ENCODE data around the gene COG5.
"Not testable (repeated sequence)": the region's sequence is repeated elsewhere in the genome, so short reads cannot be mapped to it uniquely, and the experiment has no call there.

The COG5 gene

DNA sequence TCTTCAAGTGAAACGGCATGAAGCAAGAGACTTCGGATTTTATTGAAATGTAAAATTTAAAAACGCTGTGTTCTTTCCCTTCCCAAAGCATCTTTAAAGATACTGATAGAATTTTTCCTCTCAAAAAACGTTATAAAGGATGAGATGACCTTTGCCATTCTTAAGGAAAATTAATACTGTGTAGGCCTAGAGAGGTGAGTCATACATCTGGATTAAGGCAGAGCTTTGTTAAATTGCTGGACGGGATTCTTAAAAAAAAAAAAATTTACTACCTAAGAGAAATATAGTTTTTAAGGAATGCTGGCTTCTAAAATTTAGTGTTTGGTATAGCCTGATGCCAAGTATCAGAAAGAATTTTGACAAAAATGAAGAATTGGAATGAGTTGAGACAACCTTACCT is 401.2 kb downstream of the COG5 start:
- no peak overlapping the region for H3K4me3 ChIP-seq (ENCODE audit: low read depth, low read length)
- TF ChIP-seq, protein P1, sequence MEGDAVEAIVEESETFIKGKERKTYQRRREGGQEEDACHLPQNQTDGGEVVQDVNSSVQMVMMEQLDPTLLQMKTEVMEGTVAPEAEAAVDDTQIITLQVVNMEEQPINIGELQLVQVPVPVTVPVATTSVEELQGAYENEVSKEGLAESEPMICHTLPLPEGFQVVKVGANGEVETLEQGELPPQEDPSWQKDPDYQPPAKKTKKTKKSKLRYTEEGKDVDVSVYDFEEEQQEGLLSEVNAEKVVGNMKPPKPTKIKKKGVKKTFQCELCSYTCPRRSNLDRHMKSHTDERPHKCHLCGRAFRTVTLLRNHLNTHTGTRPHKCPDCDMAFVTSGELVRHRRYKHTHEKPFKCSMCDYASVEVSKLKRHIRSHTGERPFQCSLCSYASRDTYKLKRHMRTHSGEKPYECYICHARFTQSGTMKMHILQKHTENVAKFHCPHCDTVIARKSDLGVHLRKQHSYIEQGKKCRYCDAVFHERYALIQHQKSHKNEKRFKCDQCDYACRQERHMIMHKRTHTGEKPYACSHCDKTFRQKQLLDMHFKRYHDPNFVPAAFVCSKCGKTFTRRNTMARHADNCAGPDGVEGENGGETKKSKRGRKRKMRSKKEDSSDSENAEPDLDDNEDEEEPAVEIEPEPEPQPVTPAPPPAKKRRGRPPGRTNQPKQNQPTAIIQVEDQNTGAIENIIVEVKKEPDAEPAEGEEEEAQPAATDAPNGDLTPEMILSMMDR (IDR thresholded peaks at IDR 0.05; ENCODE audit: low read depth, low read length), result no peak

DNA sequence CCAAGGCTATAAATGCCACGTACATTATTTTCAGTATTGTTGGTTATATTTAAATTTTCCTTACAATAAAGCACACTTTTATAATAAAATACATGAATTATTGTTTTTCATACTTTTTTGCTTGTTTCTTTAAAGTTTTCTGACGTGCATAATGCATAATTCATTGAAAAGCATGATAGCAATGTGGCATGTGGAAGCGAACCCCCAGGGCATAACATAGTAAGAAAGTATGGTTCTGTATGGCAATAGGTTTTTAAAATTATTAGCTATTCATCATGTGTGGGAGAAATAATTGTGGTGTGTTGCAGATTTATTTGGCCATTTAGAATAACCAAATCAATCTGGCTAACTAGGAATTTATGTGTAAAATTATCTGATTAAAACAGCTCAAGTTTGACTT is 402.3 kb downstream of the COG5 start:
- H3K4me3 ChIP-seq (ENCODE audit: low read depth, low read length), result no peak overlapping the region
- TF ChIP-seq, protein P1 (IDR thresholded peaks at IDR 0.05; ENCODE audit: low read depth, low read length), result no peak

DNA sequence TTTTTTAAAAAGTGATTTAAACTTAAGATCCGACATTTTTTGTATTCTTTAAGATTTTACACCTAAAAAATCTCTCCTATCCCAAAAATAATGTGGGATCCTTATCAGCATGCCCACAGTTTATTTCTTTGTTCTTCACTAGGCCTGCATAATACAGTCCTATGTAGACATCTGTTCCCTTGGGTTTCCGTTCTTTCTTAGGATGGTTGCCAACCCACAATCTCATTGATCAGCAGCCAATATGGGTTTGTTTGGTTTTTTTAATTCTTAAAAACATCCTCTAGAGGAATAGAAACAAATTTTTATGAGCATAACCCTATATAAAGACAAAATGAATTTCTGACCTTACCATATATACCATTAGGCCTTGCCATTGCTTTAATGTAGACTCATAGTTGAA is 403.3 kb downstream of the COG5 start:
- TF ChIP-seq, protein P1 (IDR thresholded peaks at IDR 0.05; ENCODE audit: low read depth, low read length), result no peak
- H3K4me3 ChIP-seq (ENCODE audit: low read depth, low read length), result no peak overlapping the region

DNA sequence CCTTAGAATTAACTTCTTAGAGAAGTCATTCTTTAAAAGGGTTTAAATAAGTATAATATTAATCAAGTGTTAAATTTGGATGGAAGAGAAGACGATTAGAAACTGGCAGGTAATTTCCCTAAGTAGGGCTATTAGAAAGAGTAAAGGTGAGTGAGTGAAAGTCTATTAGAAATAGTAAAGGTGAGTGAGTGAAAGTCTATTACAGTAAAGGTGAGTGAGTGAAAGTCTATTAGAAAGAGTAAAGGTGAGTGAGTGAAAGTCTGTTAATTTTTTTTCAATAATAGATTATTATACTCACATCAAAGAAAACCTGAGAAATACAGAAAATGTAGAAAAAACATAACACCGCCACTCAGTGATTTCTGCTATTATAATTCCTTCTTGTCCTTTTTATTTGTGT is 405.7 kb downstream of the COG5 start:
- H3K4me3 ChIP-seq (ENCODE audit: low read depth, low read length), result no peak overlapping the region
- TF ChIP-seq, protein P1 (IDR thresholded peaks at IDR 0.05; ENCODE audit: low read depth, low read length), result no peak

DNA sequence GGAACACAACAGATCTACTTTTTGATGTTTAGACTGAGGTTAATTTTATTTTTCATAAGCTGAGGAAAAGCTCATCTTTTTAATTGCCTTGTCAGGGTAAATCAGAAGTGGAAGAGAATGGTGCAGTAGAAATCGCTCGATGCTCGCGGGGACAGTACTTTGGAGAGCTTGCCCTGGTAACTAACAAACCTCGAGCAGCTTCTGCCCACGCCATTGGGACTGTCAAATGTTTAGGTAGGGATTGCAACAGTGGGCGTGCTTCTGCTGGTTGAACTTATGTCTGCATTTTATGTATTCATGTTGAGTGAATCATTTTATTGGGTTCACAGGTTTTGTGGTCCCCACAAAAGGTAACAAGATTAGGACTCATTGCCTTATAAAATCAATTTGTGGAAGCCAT is 406.6 kb downstream of the COG5 start:
- H3K4me3 ChIP-seq (ENCODE audit: low read depth, low read length), result no peak overlapping the region
- TF ChIP-seq, protein P1 (IDR thresholded peaks at IDR 0.05; ENCODE audit: low read depth, low read length), result no peak

DNA sequence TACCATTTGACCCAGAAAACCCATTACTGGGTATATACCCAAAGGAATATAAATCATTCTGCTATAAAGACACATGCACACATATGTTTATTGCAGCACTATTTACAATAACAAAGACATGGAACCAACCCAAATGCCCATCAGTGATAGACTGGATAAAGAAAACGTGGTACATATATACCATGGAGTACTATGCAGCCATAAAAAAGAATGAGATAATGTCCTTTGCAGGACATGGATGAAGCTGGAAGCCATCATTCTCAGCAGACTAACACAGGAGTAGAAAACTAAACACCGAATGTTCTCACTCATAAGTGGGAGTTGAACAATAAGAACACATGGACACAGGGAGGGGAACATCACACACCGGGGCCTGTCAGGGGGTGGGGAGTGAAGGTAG is 408.0 kb downstream of the COG5 start:
- H3K4me3 ChIP-seq (ENCODE audit: low read depth, low read length), result not testable (repeated sequence)

DNA sequence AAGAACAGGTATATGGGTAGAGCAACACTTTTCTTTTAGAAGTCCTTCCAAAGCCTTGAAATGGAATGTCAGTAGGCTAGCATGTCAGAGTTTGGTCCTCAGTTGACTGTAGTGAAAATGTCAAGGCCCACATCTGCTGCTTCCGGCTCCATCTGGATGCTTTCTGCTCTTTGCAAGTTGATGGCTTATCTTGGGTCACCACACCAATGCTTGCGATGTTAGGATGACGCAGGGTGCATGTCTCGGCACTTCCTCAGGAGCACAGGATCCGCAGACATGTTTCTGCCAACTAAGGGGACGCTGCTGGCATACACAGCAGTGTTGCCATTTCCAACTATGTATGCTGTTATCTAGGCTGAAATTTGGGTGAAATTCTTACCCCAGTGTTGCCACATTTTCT is 408.9 kb downstream of the COG5 start:
- H3K4me3 ChIP-seq (ENCODE audit: low read depth, low read length), result no peak overlapping the region
- TF ChIP-seq, protein P1 (IDR thresholded peaks at IDR 0.05; ENCODE audit: low read depth, low read length), result no peak

DNA sequence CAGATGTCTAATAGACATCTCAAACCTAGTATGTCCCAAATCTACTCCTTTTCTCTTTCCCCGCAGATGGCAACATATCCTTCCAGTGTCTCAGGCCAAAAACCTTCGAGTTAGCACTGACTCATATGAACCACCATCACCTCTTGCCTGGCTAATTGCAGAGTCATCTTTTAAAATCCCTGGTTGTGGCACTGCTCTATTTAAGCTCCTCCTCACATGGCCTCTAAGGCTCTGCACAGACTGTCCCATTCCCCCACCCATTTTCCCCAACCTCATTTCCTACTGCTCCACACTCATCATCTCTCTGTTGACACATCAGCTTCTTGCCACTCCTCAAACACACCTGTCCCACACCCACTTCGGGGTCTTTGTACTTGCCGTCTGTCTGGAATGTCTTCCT is 411.7 kb downstream of the COG5 start:
- H3K4me3 ChIP-seq (ENCODE audit: low read depth, low read length), result no peak overlapping the region

More for the DNA sequence above, 411.7 kb downstream of the COG5 start:
- TF ChIP-seq, protein P1 (IDR thresholded peaks at IDR 0.05; ENCODE audit: low read depth, low read length), result no peak
